Measurements from ENCODE around the gene KLHL20.
"Not testable (repeated sequence)": the region's sequence is repeated elsewhere in the genome, so short reads cannot be mapped to it uniquely, and the experiment has no call there.

Gene KLHL20

DNA sequence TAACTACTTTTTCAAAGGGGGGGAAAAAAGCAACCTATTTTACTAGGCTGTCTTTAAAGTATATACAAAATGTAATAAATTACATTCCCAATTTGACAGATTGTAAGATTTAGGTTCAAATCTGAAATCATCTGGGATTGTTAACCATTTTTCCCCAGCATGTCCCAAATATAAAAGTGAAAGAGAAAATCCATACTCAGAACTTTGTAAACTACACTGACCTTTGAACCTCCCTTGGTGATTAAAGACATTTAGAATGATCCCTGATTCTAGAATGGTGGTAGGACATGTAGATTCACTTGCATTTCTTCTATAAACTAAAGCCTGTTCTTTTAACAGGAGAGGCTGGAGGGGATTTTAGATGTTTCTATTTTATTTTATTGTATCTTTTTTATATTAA, 39.0 kb downstream of the KLHL20 start:
- DNase-seq (ENCODE audit: low spot score) = no peak

- DNase-seq (ENCODE audit: low spot score) = no peak
Observed at GRCh38 chr1:173757666-173758065, 42.9 kb downstream of the KLHL20 start.

DNA sequence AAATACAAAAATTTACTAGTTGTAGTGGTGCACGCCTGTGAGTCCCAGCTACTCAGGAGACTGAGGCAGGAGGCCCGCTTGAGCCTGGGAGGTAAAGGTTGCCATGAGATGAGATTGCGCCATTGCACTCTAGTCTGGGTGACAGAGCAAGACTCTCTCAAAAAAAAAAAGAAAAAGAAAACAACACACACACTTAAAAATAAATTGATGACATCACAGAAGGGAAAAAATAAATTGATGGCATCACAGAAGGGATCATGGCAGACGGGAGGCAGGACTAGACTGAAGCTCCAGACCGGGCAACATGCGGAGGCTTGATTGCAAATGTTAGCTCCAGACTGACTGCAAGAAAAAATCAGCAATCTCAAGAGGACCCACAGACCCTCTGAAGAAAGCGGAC, 43.3 kb downstream of the KLHL20 start:
- DNase-seq (ENCODE audit: low spot score) = no peak

DNA sequence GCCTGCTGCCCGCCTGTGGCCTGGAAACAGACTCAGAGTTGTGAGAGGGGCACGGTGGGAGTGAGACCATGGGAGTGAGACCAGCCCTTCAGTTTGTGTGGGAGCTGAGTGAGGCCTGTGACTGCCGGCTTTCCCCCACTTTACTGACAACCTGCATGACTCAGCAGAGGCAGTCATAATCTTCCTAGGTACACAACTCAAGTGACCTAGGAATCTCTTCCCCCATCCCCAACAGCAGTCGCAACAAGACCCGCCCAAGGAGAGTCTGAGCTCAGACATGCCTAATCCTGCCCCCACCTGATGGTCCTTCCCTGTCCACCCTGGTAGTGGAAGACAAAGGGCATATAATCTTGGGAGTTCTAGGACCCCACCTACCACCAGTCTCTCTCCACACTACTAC, 44.2 kb downstream of the KLHL20 start:
- DNase-seq (ENCODE audit: low spot score) = no peak

DNA sequence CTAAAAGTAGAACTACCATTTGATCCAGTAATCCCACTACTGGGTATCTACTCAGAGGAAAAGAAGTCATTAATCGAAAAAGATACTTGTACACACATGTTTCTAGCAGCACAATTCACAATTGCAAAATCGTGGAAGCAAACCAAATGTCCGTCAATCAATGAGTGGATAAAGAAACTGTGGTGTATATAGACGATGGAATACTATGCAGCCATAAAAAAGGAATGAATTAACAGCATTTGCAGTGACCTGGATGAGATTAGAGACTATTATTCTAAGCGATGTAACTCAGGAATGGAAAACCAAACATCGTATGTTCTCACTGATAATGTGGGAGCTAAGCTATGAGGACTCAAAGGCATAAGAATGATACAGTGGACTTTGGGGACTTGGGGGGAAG, 49.5 kb downstream of the KLHL20 start:
- not testable (repeated sequence) for DNase-seq (ENCODE audit: low spot score)

- no peak for DNase-seq (ENCODE audit: low spot score)
Observed at GRCh38 chr1:173768206-173768605, 53.4 kb downstream of the KLHL20 start.

GRCh38 chr1:173768827-173769226, 54.0 kb downstream of the KLHL20 start:
- no peak for DNase-seq (ENCODE audit: low spot score)

DNA sequence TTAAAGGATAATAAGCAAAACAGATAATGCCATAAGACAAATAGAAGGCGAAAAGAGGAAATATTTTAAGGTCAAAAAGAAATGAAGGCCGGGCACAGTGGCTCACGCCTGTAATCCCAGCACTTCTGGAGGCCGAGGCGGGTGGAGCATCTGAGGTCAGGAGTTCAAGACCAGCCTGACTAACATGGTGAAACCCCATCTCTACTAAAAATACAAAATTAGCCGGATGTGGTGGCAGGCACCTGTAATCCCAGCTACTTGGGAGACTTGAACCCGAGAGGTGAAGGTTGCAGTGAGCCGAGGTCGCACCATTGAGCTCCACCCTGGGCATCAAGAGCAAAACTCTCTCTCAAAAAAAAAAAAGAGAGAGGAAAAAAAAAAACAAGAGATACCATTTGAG, 55.5 kb downstream of the KLHL20 start:
- DNase-seq (ENCODE audit: low spot score) = not testable (repeated sequence)

DNA sequence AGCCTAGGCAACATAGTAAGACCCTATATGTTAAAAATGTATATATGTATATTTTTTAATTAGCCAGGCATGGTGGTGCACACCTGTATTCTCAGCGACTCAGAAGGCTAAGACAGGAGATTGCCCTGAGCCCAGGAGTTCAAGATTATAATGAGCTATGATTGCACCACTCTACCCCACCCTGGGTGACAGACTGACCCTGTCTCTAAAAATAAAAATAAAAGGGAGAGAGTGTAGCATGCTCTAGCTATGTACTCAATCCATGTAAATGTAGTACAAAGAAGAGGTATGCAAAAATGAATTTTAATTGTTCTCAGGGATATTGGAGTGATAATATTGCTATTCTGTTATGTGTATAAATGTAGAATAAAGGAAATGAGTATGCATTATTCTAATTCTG, 56.8 kb downstream of the KLHL20 start:
- no peak for DNase-seq (ENCODE audit: low spot score)

DNA sequence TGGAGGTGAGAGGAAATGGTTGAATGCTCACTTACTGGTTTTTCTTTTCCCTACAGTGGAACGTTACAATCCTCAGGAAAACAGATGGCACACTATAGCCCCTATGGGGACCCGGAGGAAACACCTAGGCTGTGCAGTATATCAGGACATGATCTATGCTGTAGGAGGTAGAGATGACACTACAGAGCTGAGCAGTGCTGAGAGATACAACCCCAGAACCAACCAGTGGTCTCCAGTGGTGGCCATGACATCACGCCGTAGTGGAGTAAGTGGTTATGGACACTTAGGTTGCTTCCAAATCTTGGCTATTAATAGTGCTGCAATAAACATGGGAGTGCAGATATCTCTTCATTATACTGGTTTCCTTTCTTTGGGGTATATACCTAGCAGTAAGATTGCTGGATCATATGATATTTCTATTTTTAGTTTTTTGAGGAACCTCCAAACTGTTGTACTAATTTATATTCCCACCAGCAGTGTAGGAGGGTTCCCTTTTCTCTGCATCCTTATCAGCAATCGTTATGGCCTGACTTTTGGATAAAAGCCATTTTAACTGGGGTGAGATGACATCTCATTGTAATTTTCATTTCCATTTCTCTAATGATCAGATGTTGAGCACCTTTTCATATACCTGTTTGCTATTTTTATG, 60.9 kb downstream of the KLHL20 start:
- no peak for DNase-seq (ENCODE audit: low spot score)

GRCh38 chr1:173779936-173780335, 65.2 kb downstream of the KLHL20 start:
- DNase-seq (ENCODE audit: low spot score) = no peak

- no peak for DNase-seq (ENCODE audit: low spot score)
Observed at GRCh38 chr1:173784997-173785396, 70.2 kb downstream of the KLHL20 start.

DNA sequence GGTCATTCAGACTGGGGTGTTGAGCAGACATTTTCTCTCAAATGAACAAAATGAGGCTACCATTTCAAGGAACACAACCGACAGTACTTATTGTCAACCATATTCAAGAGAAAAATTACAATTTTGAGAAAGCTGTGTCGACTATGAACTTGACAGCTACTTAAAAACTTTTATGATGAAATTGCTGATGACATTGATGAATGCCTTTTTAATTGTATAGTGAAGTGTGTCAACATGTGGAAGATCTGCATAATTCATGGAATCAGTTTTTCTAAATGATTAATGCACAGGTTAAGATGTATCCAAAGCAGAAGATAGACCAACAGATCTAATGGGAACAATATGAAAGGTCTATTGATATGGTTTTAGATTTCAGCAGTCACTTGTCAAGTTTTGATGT, 75.1 kb downstream of the KLHL20 start:
- DNase-seq (ENCODE audit: low spot score) = no peak

DNA sequence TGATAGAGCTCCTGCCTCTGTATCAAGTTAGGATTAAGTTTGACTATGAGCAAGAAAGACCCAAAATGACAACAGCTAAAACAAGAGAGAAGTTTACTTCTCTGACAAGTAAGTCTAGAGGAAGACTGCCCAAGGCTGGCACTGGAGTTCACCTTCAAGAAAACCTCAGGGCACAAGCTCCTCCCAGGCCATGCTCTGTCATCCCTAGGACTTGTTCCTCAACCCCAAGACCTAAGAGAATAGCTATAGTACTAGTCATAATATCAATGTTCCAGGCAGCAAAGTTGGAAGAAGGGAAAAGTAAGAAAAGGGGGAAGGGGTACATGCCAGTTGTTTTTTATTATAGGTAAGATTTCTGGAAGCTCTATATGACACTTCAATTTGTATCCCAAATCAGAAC, 83.3 kb downstream of the KLHL20 start:
- DNase-seq (ENCODE audit: low spot score) = no peak

DNA sequence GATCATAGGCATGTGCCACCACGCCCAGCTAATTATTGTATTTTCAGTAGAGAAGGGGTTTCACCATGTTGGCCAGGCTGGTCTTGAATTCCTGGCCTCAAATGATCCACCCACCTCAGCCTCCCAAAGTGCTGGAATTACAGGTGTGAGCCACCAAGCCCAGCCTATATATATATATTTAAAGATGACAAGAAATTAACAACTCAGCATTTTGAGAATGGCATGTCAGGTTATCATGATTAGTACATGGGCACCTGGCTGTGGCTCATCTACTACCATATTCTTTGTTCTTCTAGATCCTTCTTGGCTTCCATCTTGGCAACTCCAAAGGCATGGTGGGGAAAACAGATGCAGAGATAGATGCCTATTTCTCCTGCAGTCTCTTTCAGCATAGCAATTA, 85.2 kb downstream of the KLHL20 start:
- not testable (repeated sequence) for DNase-seq (ENCODE audit: low spot score)

- no peak for DNase-seq (ENCODE audit: low spot score)
Observed at GRCh38 chr1:173802961-173803360, 88.2 kb downstream of the KLHL20 start.

DNA sequence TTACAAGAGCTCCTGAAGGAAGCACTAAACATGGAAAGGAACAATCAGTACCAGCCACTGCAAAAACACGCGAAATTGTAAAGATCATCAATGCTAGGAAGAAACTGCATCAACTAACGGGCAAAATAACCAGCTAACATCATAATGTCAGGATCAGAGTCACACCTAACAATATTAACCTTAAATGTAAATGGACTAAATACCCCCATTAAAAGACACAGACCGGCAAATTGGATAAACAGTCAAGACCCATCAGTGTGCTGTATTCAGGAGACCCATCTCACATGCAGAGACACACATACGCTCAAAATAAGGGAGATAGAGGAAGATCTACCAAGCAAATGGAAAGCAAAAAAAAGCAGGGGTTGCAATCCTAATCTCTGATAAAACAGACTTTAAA, 98.9 kb downstream of the KLHL20 start:
- DNase-seq (ENCODE audit: low spot score) = not testable (repeated sequence)

DNA sequence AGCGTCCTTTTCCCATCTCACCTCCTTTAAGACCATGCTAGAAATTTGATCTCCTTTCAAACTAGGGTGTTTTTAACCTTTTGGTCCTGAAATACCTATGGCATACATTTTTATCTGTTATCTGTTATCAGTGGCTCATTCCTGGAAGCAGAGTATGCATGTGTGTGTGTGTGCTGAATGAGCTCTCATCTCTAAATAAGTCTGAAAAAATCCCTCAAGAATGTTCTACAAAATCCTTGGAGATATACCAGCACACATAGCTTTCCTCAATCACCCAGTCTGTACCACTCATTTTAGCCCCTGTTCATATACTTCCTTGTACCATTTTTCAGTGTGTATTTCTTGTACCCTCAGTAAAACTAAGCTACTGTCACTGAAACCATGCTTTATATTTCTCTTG, 103.7 kb downstream of the KLHL20 start:
- no peak for DNase-seq (ENCODE audit: low spot score)

DNA sequence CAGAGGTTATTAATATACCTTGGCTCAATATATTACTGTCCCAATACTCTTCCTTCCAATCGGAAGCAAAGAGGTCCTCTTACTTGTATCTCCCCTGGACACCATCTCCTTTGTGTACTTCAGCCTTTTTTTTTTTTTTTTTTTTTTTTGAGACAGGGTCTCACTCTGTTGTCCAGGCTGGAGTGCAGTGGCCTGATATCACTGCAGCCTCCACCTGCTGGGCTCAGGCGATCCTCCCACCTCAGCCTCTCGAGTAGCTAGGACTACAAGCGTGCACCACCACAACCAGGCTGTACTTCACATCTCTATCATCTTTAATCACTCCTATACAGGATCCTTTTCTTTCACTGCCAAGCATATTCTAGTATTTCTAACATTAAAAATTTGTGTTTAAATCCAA, 106.9 kb downstream of the KLHL20 start:
- DNase-seq (ENCODE audit: low spot score) = no peak

GRCh38 chr1:173823781-173824314, 109.1 kb downstream of the KLHL20 start:
- no peak for DNase-seq (ENCODE audit: low spot score)

DNA sequence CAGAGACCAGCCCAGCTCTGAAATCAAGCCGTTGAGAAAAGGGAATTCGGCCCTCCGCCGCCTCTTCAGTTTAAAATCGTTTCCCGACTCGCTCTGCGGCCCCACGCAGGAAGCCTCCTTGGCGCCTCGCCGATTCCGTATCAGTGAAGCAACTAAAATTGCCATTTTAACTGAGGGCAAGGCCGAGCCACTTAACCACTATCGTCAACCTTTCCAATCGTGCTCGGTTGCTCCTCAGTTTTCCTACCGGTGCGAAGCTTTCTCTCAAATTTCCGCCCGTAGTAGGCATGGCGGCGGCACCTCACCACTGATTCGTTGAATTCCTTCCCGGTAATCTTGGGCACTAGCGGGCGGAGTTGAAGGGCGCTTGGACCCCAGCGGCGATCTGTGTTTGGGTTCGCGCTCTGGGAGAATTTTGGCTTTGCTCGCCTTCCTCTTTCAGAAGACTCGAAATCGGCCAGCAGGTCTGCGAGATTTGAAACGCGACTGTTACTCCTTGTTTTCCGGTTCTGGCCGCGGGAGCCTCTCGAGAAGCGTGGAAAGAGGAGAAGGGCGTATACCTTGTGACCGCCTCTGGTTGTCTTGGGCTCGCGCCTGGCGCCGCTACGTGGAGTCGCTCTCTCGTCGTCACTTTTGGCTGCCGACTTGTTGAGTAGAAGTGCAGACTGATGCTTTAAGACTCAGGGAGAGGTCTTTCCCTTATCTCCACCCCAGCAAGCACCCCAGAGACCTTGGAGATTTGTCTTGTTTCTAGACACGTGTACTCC, 109.7 kb downstream of the KLHL20 start, which contains the start of the genes CENPL and DARS2:
TSS of gene CENPL (minus strand) at position 569 of the 767 bp plus-strand sequence. CDS start 13,584 bp downstream, outside the sequence.
TSS of gene DARS2 (plus strand) at position 359 of the 767 bp plus-strand sequence. CDS start 557 bp downstream, outside the sequence.
- peak; percentile 98 for DNase-seq (ENCODE audit: low spot score)

DNA sequence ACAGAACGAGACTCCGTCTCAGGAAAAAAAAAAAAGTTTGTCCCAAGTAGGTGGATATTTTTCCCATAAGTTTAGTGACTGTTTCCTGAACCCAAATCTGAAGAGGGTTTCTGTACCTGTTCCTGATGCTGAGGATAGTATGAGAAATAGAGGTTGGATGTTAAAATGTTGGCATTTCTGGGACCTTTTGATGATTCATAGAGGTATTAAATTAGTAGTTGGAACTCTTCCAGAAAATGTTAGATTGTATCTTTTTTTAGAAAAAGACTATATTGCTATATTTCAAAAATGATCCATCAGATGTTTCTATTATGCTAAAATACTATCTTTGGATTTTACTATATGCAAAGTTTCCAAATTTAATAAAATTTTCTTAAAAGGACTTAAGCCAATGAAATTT, 112.8 kb downstream of the KLHL20 start:
- no peak for DNase-seq (ENCODE audit: low spot score)

- no peak for DNase-seq (ENCODE audit: low spot score)
Observed at GRCh38 chr1:173832748-173833147, 118.0 kb downstream of the KLHL20 start.

Measured in LoVo (cell line).